Ramos (cell line): Measurements from ENCODE around the gene SCN9A.

Experiments
- in situ Hi-C: fragments of 300-500 bp; cut with MboI; formaldehyde crosslinking; loops from one replicate; pipeline ENCODE4 v1.14.3; 2022; ENCODE audit warnings: low sequenced_read_pairs; ENCODE audit not compliant: unreplicated experiment

The SCN9A gene

DNA sequence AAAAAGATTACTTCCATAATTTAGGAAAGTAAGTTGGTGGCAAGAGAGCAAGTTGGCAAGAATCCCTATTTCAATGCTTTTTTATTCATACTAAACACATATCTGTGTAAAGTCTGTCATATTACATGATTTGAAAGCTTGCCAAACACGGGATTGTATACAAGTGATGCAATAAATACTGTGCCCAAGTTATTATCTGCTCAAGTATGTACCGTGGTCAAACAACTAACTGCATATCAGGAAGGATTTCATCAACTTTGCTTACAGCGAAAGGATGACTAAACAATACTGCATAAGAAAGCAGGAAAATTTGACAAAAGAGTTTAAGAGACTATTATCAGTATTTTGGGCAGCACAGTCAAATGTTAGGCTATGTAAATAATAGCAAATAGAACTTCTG is 178.3 kb downstream of the SCN9A start:
- in situ Hi-C loops = no loop called here

DNA sequence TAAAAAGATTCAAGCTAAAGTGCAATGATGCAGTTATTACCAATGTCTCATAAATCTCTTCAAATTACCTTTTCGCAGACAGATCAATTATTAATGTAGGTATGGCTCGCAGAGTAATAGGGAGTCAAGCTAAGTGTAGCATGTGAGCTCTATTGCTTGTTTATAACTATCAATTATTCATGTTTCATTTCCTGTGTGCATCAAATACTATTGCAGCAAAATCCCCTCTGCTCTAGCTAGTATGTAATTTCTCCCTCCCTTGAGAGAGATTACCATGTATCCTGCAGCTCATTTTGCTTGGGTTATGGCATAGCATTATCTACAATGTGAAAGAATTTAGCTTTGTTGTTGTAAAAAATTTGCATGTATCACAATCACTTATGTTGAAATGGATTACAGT is 182.3 kb downstream of the SCN9A start:
- in situ Hi-C loops = no loop called here

DNA sequence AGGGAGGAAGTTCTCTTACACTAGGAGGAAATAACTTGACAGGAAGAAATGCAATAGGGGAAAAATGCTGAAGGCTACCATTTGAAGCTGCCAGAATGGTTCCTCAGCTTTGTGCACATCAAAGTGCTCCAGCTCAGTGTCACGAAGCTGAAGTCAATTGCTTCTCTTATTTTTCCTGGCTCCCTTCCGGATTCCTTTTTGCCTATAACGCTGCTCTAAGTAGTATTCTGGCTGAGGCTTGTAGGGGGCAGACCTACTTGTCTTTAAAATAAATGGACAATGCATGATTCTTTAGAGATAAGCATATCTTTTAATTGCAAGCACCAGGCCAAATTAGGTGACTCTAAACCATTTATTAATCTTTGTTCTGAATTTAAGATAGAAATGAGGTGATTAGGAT is 187.7 kb downstream of the SCN9A start:
- in situ Hi-C loops = no loop called here

DNA sequence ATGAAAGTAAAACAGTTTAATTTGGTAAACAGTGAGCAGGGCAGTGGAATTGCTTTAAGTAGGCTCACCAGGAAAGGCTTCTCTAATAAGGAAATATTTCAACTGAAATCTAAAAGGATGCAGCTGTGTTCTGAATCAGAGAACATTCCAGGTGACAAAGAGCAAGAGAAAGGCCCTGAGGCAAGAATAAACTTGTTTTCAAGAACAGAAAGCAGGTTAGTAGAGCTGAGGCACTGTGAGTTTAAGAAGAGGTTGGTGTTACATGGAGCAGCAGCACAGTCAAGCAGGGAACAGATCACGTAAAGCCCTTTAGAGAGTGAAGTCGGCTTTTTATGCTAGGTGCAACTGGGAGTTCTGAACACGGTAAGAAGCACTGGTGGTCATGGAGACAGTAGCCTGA is 191.0 kb downstream of the SCN9A start:
- in situ Hi-C loops = no loop called here

DNA sequence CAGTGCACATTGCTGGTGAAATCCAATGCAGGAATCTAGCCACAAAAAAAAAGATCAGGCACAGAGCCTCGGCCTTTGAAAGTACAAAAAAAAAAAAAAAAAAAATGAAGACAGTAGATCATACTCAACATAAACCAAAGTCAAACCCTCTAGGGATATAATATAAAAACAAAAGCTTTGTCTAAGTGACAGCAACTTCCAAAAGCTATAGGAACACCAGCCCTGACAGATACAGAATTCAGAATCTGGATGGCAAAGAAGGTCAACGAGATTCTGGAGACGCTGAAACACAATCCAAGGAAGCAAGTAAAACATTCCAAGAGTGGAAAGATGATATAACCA is 194.0 kb downstream of the SCN9A start:
- in situ Hi-C loops = no loop called here

DNA sequence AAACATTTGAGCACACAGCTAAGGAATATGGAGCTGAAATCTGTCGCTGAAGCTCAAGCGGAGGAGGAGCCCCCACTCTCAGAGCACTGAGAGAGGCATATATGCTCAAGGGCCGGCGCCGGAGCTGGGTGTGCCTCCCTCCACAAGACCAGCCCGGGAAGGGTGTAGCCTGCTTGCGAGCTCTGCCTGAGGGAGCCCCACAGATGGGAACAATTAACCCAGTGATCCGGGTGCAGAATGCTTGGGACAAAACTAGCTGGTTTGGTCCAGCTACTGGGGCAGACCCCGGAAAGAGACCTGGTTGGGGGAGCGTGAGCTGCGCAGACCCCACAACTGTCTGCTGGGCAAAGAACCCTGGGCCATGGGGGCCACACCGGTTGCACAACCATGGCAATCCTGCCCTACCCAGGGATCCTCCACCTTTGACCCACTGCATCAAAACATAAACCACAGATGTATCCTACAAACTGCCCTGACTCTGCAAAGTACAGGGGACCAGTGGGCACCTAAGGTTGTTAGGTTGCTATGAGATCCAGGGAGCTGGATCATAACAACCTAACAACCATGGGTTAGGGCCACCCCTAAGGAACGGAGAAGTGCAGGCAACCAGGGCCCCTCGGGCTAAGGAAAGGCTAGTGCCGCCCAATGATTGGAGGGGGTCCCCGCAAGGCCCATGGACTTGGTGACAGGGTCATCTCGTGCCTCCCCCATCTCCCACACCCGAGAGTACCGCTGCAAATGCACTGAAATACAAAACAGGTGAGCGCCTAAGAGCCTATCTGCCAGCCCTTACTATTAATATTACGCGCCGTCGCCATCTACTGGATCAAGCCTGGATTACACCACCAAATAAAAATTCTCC is 194.6 kb downstream of the SCN9A start:
- in situ Hi-C loops = no loop called here

DNA sequence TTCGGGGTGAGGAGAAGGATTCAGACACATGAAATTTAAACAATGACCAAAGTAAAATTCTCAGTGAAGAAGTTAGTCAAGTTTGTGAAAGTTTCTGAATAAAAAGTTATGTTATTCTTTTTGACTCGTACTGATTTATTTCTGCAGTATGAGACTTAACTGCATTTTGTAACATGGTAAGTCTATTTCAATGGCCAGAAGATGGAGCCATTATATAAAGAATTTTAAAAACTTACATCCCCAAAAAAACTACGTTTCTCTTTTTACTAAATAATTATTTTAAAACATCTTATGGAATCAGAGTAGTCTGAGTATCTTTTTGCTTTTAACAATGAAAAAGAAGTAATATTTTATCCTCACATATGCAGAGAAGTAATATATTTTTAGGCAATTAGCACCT is 196.5 kb downstream of the SCN9A start:
- in situ Hi-C loops = no loop called here

DNA sequence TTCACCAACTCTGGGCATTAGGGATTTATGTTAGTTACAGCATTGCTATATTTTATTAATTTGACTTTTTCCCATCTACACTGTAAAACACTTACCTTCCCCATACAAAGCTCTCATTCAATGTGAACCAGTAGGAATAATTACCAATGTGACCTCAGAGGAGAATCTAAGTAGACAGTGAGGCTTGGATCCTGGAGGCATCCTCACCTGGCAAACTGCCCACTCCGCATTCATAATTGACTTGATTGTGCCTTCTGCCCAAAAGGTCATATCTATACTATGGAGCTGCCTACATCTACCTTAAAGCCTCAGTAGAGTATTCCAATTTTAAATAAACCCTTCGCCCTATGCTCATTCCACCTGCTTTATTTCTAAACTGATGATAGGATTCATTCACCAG is 202.5 kb downstream of the SCN9A start:
- in situ Hi-C loops = no loop called here

DNA sequence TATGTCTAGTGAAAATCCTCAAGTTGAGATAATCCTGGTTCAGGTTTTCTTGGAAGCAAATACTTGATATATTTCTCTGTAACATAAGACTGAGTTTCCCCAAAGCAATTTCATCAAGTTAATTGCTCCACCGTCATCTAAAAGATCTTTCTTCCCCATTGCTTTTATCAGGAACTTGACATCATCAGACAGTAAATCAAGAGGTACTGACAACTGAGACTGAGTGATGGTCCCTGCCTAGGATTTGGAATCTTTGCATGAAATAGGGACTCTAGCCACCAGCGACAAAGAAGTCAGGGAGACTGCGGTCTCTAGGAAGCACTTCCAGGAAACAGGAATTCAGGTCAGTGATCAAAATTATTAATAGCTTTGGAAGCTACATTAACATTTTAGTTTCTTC is 204.5 kb downstream of the SCN9A start:
- in situ Hi-C loops = no loop called here

DNA sequence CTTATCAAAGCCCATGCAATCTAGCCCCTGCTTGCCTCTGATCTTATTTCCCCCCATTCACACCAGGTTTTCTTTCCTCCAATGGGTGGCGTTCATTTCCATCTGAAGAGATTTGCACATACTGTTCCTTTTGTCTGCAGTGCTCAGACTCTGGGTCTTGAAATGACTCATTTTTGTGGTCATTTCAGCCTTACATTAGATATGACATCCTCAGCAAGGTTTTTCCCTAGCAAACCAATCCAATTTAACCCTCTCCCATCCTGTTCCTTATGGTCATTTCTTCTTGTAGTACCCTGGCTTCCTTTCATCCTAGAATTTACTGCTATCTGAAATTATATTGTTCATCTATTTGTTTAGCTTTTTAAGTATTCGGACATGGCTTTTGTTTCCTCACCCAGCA is 205.4 kb downstream of the SCN9A start:
- in situ Hi-C loops = no loop called here

DNA sequence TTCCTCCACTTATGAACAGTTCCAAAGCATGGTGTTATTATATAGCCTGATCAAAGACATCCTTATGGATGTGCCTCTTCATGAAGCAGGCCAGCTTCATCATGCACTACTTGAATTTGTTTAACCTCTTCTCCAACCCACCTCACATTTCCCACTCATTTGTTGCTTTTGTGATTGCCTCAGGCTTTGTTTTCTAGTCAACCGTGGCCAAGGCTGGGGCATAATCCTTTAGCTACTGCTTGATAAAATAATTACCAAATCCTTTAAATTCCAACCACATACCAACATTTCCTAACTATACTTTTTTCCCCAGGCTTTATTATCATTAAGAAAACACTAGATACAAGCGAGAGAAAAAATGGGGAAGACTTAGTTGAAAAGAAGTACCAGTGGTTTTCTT is 208.3 kb downstream of the SCN9A start:
- in situ Hi-C loops = no loop called here

DNA sequence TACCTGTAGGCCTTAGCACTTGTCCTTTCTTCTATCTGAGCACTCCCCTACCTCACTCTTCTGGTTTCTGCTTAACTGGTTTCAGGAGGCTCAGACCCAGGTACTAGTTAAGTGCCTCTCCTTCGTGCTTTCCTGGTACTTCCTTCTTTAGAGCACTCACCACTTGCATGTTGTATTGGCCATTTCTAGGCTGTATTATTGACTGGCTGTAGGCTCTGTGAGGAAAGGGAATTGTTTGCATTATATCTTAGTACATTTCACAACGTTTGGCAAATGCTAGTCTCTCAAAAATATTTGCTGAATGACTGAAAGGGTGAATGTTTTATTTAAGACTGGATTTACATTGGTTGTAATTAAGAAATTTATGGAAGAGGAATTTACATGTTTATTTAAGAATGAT is 212.0 kb downstream of the SCN9A start:
- in situ Hi-C loops = no loop called here

DNA sequence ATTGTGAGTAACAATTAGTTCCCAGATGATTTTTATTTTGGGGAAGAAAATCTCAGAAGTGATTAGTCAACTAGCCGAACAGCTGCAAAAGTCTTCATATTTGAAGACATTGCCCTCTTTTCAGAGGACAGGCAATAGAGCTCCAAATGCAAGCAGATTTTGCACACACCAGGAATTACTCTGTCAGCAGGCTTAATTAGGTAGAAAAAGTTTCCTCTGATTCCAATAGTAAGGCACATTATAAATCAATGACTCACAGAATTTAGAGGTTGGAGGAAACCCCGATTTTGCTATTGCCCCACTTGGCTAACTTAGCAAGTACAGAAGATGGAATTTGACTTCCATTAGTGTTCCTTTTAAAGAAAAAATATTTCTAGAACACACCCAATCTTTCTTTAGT is 217.2 kb downstream of the SCN9A start:
- in situ Hi-C loops = no loop called here

DNA sequence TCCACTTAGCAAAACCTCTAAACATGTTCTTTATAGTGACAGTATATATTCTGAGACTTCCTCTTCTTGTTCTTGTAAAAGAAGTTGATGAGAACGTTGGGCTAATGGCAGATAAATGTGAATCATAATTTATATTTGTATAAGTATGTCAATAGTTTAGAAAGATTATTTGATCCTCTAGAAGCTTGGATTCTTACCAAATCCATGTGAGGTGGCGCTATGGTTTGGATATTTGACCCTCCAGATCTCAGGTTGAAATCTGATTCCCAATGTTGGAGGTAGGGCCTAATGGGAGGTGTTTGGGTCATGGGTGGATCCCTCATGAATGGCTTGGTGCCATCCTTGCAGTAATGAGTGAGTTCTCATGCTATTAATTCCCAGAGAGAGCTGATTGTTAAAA is 218.2 kb downstream of the SCN9A start:
- in situ Hi-C loops = no loop called here

DNA sequence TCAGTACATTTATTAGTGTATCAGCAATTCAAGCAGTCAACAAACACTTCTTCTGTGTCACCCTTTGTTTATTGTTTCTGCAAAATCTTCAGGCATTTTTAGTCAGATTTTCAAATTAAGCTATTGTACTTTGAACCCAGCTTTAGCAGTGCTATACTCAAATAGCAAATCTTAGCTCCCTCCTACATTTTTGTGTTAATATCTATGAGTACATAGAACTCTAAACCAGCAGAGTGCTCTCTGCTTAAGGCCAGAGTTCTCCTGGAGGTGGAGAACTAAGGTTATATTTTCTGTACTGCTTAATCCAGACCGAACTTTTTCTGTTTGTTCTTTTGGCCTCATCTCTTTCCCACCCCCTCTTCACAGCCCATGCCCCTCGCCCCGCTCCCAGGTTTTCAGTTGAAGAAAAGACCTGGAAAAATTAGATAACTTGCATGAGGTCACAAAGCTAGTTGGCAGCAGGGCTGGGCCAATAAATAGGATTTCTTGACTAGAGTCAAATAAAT is 218.7 kb downstream of the SCN9A start:
- in situ Hi-C loops = no loop called here

DNA sequence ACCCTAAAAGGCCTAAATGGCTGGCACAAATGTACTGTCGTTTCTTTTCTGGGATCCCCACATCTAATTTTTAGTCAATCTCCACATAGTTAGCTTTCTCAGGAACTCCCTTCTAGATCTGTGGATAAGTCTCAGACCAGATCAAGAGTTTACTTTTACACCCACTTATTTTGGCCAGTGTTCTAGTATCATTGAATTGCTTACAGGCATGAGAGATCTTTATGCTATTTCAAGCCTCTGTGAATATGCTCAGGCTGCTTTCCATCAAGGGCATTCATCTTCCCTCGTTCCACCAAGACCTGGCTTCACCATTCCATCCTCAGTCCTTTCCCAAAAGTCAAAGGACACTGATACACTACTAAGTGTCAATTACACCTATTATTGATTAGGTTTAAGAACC is 220.2 kb downstream of the SCN9A start:
- in situ Hi-C loops = no loop called here

DNA sequence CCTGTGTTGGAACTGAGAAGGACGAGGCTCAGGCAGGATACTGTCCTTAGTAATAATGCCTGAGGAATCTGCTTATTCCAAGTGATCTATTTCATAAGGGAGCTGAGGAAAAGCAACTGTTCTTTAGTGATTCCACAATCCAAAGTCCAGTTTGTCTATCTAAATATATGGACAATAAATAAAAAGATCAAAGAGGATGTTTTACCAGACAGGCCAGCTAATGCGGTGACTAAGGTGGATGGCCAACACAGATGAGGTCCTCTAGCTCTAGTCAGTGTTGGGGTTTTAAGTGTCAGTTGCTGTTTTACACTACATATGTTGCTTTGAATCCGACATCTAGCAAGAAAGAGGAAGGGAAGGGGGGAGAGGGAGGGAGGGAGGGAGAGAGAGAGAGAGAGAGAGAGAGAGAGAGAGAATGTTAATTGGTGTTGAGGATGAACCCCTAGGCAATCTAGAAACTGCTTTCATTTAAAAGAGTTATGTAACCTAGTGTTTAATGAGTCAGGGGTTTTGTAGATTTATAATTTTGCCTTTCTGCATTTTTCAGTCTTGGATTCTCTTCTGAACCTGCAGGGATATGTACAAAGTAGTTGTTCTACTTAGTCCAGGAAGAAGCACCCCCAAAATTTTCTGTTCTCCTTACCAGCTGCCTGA is 220.9 kb downstream of the SCN9A start:
- in situ Hi-C loops = no loop called here

DNA sequence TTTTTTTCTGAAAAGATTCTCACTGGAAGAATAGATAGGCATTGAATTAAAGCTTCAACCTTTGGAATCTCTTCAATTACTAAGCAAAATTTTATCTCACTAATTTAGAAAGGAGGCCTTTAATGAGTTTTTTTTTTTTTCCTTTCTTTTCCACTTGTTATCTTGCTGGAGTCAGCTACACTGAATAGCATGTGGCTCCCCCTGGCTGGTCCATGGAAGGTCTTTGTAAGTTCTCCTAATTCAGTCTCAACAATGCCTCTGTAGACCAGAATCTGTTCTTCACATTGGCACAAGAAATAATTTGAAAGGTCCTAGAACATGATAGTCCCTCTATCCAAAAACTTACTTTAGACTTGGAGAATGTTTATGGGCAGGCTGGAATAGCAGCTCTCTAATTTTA is 223.7 kb downstream of the SCN9A start:
- in situ Hi-C loops = no loop called here

DNA sequence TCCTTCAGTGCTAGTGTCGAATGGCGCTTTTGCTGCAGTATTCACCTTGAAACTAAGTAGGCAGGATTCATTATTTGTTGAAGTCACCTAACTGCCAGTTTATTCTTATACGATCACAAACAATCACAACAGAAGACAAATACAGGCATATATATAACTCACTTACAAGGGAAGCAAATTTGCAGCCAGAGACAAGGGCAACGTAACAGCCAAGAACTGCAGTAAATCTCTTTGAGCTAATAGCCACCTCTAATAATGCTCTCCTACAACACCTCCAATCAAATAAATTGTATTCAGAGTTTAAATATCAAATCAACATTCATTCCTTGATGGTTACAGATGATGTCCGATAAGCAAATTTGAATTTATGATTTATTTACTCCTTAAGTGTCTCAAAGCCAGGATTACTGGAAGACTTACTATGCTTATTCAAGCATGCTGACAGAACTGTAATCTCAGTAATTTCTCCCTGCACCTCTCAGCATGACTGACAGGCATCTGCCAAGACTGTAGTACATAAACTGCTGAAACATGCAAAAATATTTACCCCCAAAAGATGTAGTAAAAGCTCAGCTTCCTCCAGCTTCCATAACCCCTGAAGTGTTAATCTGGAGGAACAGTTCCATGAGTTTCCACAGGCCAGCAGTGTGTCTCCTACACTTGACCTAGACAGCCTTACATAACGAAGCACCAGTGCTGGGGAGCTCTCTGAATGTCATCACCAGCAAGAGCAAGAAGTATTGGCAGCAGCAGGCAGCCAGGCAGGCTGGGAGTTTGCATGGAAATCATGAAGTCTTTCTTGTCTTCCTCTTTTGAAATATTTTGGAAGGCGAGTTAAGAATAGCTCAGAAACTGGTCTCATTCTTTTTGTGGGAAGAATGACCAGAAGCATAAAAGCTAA is 227.0 kb downstream of the SCN9A start:
- in situ Hi-C loops = no loop called here

DNA sequence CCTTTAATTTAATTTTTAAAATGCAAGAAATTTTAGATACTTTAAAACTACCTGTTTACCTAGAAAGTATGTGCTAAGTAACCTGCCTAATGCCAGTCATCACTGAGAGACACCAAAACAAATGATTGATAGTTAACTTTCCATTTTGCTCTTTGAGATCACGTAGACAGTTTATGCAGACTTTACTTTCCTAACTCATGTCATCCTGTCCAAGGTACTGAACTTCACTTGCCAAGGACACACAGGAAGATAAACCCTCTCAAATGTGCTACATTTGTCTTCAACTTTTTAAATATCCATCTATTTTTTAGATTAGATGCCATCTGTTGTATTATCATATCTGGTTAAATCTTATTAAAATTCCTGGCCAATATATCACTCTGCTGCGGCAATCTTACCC is 227.9 kb downstream of the SCN9A start:
- in situ Hi-C loops = no loop called here
